CD4-positive, alpha-beta T cell treated with Interleukin-10 for 1 hour (primary cell): ENCODE data around the gene HLA-DOA.

Experiments
- DNase-seq: peaks from one replicate; pipeline ENCODE4 v3.0.0-alpha.2; 2020

HLA-DOA gene

GRCh38 chr6:33008944-33009861 is at the start of gene HLA-DOA:
HLA-DOA (minus strand) TSS chr6:33009591.
- DNase-seq: peak; percentile 65

GRCh38 chr6:33057222-33058150 is 48.1 kb upstream of the HLA-DOA start:
- DNase-seq: no peak

GRCh38 chr6:33053230-33053629 is 43.8 kb upstream of the HLA-DOA start:
- DNase-seq: no peak

- DNase-seq: no peak
Measured at GRCh38 chr6:33052627-33053026, 43.2 kb upstream of the HLA-DOA start.

GRCh38 chr6:33050014-33050810 is 40.8 kb upstream of the HLA-DOA start:
- DNase-seq: no peak

GRCh38 chr6:33049323-33050013 is 40.1 kb upstream of the HLA-DOA start:
- DNase-seq: no peak

- DNase-seq: no peak
Measured at GRCh38 chr6:33040157-33040556, 30.8 kb upstream of the HLA-DOA start.

GRCh38 chr6:33036535-33036934 is 27.1 kb upstream of the HLA-DOA start:
- DNase-seq: no peak

GRCh38 chr6:33034554-33034953 is 25.2 kb upstream of the HLA-DOA start:
- no peak for DNase-seq

GRCh38 chr6:33030245-33030644 is 20.9 kb upstream of the HLA-DOA start:
- no peak for DNase-seq

- peak; percentile 57 for DNase-seq
Measured at GRCh38 chr6:33029328-33030184, 20.2 kb upstream of the HLA-DOA start.

GRCh38 chr6:33028220-33028849 is 18.9 kb upstream of the HLA-DOA start:
- DNase-seq: no peak

- DNase-seq: no peak
Measured at GRCh38 chr6:33024521-33024920, 15.1 kb upstream of the HLA-DOA start.

- DNase-seq: no peak
Measured at GRCh38 chr6:33023536-33023935, 14.1 kb upstream of the HLA-DOA start.

- no peak for DNase-seq
Measured at GRCh38 chr6:33021917-33022316, 12.5 kb upstream of the HLA-DOA start.

- no peak for DNase-seq
Measured at GRCh38 chr6:33019372-33019771, 10.0 kb upstream of the HLA-DOA start.

GRCh38 chr6:33018904-33019303 is 9.5 kb upstream of the HLA-DOA start:
- peak; percentile 39 for DNase-seq

- no peak for DNase-seq
Measured at GRCh38 chr6:33018418-33018817, 9.0 kb upstream of the HLA-DOA start.

- DNase-seq: no peak
Measured at GRCh38 chr6:33017694-33018353, 8.4 kb upstream of the HLA-DOA start.

GRCh38 chr6:33017018-33017417 is 7.6 kb upstream of the HLA-DOA start:
- DNase-seq: no peak
